Measurements from ENCODE around the gene CRIM1.
"Not testable (repeated sequence)": the region's sequence is repeated elsewhere in the genome, so short reads cannot be mapped to it uniquely, and the experiment has no call there.

CRIM1 gene

DNA sequence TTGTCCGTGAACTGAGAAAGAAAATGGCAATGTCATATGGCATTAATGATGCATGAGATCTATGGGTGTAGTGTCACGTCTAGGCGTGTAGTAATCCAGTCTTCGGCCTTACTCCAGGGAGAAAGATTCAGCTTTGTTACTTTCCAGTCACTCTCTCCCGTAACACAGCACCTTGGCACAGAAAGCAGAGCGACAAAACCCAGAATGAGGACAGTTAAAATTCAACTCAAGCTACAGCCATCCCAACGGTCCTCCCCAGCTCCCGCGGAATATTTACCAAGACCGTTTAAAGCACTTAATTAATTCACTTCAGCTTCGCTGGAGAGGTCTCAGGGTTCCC lies 797 bp upstream of the CRIM1 start:
- DNase-seq = no peak

DNA sequence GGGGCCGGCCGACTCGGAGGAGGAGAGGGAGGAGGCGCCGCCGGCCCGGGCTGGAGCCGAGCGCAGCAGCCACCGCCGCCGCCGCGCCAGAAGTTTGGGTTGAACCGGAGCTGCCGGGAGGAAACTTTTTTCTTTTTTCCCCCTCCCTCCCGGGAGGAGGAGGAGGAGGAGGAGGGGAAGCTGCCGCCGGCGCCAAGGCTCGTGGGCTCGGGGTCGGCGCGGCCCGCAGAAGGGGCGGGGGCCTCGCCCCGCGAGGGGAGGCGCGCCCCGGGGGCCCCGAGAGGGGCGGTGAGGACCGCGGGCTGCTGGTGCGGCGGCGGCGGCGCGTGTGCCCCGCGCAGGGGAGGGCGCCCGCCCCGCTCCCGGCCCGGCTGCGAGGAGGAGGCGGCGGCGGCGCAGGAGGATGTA lies 316 bp downstream of the CRIM1 start:
- DNase-seq = no peak

DNA sequence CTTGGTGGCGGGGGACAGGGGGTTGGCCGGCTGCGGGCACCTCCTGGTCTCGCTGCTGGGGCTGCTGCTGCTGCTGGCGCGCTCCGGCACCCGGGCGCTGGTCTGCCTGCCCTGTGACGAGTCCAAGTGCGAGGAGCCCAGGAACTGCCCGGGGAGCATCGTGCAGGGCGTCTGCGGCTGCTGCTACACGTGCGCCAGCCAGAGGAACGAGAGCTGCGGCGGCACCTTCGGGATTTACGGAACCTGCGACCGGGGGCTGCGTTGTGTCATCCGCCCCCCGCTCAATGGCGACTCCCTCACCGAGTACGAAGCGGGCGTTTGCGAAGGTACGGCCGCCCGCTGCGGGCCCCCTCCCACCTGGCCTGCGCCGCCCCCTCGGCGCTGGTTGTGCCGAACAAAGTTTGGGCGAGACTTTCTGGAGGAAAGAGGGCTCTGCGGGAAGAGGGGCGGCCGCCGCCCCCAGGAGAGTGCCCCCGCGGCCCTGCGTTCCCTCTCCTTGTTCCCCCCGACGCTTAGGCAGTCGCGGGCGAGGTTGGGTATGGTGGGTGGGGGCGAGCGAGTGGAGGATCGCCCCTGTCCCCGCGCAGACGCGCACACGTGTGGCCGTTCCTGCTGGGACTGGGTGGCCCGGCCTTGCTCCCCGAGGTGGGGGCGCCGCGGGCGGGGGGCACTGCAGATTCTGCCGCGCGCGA lies 866 bp downstream of the CRIM1 start:
- DNase-seq = peak in 1 of 2 donors; percentile 27

DNA sequence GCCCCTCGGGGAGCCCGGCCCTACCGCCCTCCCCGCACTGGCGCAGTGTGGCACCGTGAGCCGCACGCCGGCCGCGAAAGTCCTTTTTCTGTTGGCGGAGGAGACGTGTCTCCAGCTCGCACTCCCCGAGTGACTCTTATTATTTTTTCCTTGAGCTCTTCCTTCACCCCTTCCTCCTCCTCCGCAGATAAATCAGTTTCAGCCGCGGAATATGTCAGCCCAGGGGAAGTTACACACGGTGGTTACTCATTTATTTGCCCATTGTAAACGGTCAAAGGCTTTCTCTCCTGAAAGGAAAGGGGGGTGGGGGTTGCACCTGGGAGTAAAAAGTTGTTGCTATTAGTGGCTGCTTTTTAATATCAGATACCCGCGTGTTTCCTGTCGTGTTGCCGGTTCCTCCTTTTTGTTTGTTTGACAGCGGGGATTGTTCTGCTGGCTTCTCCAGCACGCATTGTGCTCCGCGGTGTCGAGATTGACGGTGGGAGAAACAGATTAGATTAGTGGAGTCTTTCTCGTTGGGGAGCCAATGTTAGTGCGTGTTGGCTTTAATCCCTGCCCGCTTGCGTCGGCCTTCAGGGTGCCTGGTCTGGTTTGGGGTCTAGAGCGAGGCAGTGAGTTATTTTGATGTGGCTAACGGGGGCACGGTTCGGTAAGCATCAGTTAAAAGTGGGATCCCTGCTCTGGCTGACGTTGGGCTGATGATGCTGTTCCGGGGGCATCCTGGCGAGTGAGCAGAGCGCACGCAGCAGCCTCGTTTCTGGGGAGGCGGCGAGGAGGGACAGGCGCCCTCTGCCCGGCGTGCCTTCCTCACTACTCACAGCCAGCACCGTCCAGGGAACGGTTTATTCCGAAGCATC lies 1.6 kb downstream of the CRIM1 start:
- DNase-seq = peak in 1 of 2 donors; percentile 24

DNA sequence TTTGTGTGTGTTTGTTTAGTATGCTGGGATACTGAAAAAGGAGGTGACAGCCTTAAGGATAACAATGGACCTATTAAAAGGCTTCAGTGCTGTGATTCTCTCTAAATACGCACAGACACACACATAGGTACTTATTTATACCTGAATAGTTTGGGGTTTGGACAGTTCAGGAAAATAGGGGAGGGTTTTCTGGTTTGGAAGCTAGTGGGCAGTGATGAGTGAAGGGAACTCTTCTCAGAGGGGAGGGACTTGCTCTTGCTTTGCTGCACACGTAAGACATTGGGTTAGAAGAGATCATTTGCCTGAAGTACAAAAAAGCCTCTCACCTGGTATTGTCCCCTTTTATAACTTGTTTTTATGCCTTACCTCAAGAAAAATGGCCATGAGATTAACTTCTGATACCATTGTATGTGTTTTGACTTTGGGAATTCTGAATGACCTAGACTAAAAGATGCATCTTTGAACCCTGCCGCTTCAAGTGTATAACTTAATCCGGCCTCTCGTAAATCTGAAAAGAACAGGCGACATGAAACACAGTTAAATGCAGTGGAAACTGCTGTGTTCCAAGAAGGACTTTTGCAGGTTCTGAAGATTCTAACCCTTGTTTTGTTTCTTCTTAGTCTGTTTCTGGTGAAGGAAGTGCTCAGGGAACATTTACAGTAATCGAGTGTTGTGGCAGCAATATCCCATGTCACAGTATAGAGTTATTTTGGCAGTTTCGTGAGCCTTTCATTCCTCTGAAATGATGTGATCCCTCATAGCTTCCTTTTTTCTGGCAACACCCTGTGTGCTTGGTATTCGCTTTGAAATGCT lies 2.5 kb downstream of the CRIM1 start:
- DNase-seq = no peak

DNA sequence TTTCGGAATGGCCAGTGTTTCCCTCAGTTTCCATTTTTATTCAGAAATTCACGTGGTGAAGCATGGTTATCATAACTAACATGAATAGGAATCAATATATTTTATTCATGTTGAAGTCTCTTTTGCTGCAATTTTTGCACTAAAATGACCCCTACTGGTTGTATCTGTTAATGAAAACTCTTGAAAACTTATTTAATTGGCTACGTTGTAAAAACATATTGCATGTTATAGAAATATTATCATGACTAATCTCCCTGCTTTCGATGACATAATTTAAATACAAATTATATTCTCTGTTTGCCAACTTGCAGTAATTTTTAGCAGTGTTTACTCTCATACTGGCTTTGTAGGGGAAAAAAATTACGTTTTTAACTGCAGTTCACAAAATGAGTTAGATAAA lies 3.5 kb downstream of the CRIM1 start:
- DNase-seq = peak in 1 of 2 donors; percentile 35

DNA sequence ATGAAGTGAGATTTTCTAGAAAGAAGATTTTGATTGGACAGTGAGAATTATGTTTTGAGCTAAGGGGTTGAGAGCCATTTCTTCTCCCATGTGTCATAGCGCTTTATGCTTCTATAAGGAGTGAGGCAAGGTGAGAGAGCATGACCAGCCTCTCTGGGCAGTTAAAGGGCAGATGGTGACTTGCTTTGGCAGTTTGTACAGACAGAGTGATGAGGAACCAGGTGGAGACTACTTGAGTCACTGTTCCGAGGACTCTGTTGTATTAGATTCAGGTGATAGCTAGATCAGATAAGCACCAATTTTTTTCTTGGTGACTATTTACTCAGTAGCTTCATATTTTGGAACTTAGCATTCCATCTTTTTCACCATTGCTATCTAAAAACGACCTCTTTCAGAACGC lies 4.5 kb downstream of the CRIM1 start:
- no peak for DNase-seq

DNA sequence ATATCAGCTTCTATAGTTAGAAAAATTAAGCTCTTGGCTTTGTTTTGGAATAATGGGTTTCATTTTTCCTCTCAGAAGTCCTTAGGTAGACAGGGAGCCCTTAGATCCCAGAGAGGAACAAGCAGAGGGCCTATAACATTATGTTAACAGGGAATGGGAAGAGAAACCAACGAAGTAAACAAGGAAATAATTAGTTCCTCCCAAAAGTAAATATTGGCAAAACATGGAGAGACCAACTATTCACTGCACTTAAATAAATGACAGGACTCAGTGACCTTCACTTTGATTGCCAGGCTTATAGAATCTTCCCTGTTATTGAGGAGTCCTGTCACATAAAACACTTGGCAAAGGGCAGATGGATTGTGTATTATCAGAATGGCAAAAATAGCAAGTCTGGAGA lies 5.3 kb downstream of the CRIM1 start:
- DNase-seq = no peak

DNA sequence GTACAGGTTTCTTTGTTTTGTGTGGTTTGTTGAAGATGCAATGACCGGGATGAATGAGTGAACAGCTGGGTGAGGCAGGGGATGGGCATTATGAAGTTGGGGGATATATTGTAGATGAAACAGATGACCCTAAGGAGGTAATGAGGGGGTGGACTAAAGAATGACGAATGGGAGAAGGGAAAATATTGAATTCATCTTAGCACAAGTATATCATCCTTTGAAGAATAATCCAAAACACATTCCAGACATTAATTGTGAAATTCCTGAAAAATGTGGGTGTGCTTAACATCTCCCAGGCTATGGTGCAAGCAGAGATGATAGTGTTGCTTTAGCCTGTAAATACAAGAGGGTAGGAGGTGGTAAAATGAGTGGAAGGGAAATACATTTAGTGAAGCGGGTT lies 5.8 kb downstream of the CRIM1 start:
- DNase-seq = no peak

DNA sequence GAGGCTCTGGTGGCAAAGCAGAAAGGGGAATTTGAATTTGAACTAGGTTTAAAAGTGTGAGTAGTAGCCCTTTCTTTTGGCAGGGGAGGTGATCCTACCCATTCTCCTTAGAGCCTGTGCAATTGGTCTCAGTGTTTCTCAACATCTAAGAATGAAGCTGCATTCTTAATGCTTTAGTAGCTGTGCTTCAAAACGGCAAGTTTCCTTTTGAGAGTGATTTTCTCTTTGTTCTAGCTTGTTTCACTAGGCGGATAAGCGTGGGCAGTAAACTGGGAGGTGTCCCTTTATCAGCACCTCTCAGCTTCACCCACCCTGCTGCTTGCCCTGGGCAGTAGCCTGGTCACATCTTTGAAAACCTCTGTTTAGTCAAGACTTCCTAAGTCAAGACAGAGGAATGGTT lies 6.7 kb downstream of the CRIM1 start:
- no peak for DNase-seq

DNA sequence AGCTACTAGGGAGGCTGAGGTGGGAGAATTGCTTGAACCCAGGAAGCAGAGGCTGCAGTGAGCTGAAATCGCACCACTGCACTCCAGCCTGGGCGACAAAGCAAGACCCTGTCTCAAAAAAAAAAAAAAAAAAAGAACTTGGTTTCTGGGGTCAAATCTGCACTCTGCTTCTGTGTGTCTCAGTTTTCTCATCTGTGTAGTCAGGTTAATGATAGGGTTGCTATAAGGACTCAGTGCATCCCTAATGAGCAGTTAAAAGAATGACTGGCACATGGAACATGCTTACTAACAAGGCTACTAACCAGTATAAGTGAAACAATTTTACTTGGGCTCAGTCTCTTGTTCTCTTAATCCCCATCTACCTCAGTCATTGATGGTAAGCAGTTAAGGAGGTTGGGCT lies 7.5 kb downstream of the CRIM1 start:
- not testable (repeated sequence) for DNase-seq

DNA sequence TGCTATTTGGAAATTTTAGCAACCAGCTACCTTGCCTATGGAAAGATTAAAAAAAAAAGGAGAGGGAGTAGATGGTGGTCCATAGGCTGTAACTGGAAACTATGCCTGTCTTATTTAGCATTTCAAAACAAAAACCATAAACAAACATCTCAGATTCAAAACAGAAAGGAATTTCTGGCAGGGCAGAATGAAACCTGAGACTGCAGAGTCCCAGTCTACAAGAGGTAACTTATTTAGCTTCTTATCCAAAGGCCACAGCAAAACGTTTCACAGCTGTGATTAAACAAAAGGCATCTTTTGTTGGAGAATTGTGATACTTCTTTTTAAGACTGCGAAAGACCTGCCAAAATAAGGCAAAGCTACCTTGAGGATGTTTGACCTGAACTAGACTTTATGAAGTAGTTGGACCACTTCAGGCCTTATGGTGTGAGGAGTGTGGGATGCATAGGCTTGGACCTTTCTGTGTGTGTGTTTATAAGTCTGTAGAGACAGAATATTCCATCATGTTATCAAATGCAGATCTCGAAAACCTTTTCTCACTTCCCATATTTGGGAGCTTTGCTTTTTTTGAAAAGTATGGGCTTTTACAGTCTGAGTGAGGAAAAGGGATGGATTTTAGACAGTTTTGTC lies 11.0 kb downstream of the CRIM1 start:
- no peak for DNase-seq

DNA sequence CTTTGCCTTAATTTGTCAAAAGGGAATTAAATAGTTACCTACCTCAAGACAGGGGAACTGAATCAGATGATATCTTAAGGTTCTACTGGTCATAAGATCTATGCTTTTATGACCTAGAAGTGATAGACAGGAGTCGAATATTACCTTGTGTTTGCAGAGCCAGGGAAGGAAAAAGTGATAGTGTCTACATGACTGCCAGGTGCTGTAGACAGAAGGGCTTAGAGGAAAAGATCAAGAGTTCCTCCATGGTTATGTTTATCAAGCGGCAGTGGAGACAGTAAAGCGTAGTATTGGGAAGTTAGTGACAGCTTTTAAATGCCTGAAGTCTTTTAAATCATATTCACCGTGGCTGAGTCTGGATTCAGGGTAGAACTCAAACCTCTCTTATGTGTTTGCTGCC lies 11.9 kb downstream of the CRIM1 start:
- no peak for DNase-seq

DNA sequence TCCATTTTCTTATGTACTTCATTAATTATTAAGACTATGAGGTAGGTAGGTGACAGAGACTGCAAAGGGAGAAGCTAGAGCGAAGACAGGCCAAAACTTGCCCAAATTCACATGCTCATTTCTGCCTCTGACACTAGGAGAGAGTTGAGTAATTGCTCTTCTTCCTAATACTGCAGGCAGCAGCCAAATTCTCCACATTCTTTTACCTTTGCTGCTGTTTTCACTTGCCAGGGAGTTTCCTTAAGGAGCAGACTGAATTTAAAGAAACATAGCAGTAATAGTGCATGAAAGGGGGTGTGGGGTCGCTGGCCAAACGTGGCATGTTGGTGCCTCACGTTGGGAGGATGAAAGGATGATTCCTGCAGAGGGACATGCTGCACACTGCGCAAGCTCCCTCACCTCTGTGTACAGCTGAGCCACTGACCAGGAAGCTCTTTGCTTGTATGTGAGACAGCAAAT lies 12.3 kb downstream of the CRIM1 start:
- DNase-seq = no peak

DNA sequence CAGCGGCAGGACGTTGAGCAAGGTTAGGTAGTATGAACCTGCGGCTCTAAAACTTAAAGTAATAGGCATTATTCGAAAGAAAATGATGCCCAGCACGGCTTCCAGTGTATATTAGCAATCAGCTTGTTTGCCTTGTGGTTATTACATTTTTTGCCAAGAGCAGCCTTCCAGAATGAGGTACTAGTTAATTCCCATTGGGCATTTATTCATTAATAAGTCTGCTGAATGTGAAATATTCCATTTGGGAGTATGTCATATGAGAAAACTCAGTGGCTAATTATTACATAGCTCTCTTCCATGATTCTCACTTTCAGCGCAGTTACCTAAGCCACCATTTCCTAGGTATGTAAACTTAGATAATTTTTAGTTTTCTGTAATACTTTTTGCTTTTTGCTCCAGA lies 12.9 kb downstream of the CRIM1 start:
- no peak for DNase-seq

DNA sequence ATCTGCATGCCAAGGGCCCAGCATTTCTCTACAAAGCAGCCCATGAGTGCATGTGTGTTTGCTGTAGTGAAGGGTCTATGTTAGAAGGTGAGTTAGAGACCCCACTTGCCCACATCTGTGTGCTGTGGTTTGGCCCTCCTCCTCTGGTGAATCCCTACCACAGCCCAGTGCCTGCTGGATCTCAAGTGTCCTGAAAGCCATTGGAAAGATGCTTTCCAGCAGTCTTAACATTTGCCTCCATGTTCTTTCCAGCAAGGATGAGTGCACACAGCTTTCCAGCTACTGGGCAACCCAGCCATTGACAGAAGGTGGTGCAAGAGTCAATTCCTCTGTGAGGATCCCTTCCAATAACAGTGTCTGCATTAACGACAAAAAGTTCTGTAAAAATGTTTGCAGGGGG lies 13.6 kb downstream of the CRIM1 start:
- no peak for DNase-seq

DNA sequence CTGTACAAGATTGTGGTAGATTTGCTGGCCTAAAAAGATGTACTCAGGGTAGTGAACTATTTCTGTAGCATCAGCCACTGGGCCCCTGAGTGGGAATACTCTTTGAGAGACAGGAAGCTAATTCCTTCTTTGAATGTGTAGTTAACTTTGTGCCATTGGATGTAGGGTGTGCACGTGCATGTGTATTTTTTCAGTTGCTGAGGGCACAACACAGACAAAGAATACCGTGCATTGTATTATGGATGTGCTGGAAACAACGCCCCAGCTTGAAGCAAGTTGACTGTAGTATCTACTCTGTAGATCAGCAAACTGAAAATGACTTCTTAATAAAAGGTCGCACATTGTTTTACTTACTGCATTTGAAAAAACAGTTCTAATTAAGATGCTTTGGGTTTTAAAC lies 14.1 kb downstream of the CRIM1 start:
- DNase-seq = no peak

DNA sequence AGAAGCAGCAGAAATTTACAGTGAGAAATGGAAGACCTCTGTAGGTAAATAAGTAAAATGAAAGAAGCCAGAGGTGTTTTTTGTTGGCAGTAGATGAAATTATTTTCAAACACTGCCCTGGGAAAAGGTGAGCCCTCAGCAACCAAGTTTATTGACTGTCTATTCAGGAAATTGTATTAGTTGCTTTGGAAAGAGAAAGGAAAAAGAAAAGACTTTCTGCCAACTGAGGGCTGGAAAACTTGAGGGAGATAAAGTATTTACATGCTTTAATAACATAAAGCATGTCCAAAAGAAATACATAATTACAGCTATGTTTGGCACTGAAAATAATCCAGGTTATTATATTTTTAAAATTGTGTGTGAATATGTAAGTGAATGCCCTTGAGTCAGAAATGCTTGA lies 14.7 kb downstream of the CRIM1 start:
- DNase-seq = no peak

DNA sequence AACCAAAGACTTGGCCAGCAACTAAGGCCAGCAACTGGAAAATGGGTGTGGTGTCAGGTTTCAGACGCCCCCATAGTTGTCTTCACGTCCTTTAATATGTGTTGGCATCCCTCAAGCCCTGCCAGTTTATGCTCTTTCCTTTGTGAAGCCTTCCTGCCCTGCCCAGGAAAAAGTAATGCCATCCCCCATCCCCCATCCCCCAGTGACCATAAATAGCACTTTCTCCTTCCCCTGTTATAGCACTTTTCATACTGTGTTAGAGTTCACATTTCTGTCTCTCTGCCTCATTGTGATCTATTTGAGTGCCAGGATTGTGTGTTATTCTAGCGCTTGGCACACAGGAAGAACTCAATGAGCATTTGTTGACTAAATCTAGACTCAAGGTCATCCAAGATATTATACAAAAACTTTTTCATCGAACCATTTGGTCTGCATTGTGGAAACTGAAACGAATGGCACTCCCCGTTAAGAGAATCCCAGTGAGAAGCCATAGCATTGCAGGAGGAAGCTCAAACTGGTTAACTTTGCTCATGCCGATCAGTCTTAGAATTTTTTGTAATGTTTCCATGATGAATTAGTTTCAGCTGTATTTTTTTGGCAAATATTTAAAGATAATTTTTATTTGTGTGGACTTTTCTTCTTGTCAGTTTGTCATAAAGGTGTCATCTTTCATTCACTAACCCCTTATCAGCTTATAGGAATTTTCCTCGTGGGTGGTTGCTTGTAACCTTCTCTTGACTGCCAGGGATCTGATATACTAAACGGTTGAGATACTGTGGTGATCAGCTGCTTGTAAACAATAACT lies 15.7 kb downstream of the CRIM1 start:
- DNase-seq = no peak

DNA sequence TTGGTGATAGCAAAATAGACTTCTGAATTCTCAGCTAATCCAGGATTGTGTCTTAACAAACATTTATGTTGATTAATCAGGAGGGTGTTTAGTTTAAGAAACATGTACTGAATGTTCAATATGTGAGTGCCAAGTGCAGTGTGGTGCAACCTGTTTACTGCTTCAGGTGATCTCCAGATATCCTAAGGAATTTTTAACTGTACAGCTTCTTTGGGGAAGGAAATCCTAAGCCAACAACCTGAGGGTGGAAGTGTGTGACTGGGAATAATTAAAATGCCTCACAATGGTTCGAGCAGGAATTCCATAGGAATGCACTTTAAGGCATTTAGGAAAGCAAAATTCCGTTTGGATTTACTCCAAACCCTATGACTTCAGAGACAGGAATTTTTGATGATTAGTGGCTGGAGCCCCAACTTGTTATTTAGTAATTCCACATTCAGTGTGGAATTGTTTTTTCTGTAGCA lies 16.4 kb downstream of the CRIM1 start:
- DNase-seq = no peak

DNA sequence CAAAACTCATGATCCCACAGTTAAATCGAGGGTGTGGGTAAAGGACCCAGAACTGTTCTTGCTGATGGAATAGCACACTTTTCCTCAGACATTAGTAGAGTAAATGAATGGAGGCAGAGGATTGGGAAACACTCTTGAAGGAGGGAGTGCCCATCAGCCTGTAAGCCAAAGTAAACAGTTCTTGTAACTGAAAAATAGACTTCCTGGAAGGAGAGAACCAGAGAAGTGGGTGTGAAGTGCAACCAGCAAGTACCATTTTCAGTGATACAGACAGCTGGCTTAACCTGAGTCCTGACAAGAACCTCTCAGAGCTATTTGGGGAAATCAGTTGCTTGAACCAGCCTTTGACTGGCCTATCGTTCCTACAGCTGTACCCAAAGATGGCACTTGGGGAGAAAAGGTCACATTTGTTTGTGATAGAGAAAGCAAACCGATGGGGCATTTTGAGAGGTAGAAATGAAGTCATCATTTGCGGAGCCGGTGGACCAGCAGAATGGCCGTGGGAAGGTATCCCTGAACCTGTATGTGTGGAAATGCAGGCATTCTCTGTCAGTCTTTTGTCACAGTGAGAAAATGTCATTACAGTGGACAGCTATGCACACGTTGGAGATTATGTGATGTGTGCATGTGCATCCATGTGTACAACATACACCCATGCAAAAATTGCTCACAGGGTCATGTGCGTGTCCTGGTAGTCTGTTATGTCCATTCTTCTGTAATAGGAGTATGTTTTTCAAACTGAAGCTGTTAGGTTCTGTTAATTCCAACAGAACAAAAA lies 17.8 kb downstream of the CRIM1 start:
- no peak for DNase-seq
